WI38 (cell line): ENCODE measurements around the gene NPR3.

Source experiments
- H3K4me3 ChIP-seq: 2 replicates; pipeline ENCODE4 v1.5.1; 2011; ENCODE audit warnings: low read depth, mild to moderate bottlenecking, control low read depth, low read length
- TF ChIP-seq, protein P1 (sequence below): IDR thresholded peaks from 2 replicates; pipeline ENCODE4 v1.5.1; 2012; ENCODE audit warnings: low read depth, mild to moderate bottlenecking, control low read depth, low read length

Gene NPR3

DNA sequence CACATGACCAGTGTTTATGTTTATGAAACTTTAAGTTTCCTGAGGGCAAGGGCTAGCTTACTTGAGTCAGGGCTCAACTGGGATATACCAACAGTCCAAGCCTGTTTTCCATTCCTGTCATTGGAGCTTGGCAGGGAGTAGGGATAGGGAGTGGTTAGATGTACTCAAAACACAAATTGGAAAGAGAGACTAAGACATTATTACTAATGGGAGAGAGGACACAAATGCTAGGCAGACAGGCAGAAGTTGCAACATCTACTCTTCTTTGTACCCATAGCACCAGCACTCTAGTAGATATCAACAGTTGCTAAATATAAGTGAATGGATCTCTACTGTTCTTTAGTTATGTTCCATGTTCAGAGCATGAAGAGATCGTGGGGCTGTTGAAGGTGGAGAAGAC is 62.8 kb downstream of the NPR3 start:
- no peak overlapping the region for H3K4me3 ChIP-seq
- TF ChIP-seq, protein P1, sequence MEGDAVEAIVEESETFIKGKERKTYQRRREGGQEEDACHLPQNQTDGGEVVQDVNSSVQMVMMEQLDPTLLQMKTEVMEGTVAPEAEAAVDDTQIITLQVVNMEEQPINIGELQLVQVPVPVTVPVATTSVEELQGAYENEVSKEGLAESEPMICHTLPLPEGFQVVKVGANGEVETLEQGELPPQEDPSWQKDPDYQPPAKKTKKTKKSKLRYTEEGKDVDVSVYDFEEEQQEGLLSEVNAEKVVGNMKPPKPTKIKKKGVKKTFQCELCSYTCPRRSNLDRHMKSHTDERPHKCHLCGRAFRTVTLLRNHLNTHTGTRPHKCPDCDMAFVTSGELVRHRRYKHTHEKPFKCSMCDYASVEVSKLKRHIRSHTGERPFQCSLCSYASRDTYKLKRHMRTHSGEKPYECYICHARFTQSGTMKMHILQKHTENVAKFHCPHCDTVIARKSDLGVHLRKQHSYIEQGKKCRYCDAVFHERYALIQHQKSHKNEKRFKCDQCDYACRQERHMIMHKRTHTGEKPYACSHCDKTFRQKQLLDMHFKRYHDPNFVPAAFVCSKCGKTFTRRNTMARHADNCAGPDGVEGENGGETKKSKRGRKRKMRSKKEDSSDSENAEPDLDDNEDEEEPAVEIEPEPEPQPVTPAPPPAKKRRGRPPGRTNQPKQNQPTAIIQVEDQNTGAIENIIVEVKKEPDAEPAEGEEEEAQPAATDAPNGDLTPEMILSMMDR = no peak

DNA sequence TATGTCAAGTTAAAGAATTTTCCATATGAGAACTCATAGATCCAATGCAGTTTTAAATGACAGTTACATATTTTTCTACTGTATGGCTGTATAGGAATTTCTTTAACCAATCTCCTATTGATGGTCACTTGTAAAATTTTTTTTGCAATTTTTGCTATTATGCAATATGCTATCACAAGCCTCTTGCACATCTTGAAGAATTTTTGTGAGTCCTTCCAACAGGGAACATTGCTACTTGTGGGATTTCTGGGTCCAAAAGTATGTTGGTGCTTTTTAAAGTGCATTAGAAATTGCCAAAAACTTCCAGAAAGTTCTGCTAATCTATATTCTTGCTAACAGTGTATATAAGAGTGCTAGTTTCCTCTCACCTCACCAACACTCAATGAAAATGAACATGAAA is 65.1 kb downstream of the NPR3 start:
- TF ChIP-seq, protein P1 = no peak
- H3K4me3 ChIP-seq = no peak overlapping the region

DNA sequence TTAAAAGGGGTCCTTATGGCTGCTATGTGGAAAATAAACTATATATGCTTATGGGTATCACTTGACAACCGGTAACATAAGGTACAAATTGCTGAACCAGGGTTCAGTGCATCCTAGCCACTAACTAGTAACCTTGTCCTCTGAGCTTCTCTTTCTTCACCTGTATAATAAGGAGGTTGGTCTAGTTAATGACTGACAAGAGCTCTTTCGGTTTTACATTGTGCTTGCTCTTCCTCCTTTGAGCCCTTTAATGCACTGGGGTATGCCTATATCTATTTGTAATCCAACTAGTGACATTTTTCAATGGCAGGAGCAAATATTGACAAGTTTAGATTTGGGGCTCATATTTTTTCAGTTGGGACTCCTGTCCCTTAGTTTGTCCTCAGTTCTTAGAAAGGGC is 66.1 kb downstream of the NPR3 start:
- H3K4me3 ChIP-seq = no peak overlapping the region
- TF ChIP-seq, protein P1 = no peak

GRCh38 chr5:32777733-32778132 is 66.6 kb downstream of the NPR3 start:
- TF ChIP-seq, protein P1 = no peak

DNA sequence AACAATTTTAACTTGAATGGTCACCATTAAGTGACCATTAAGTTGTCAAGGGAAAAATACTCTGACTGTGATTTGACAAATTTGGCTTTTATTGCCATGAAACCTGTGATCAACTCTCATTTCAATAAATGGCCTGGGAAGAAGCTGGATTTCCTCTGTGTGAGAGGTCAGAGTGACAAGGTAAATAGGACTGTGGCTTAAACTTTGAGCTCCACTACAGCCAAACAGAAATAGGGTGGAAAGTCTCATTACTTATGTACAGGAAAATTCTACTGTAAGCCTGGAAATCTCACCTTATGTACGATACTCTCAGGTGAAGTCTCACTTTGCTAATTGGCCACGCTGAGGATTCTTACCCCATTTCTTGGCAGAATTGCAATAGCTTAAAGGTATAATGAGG is 67.3 kb downstream of the NPR3 start:
- H3K4me3 ChIP-seq = no peak overlapping the region
- TF ChIP-seq, protein P1 = no peak

More at GRCh38 chr5:32777733-32778132, 66.6 kb downstream of the NPR3 start:
- H3K4me3 ChIP-seq = no peak overlapping the region

DNA sequence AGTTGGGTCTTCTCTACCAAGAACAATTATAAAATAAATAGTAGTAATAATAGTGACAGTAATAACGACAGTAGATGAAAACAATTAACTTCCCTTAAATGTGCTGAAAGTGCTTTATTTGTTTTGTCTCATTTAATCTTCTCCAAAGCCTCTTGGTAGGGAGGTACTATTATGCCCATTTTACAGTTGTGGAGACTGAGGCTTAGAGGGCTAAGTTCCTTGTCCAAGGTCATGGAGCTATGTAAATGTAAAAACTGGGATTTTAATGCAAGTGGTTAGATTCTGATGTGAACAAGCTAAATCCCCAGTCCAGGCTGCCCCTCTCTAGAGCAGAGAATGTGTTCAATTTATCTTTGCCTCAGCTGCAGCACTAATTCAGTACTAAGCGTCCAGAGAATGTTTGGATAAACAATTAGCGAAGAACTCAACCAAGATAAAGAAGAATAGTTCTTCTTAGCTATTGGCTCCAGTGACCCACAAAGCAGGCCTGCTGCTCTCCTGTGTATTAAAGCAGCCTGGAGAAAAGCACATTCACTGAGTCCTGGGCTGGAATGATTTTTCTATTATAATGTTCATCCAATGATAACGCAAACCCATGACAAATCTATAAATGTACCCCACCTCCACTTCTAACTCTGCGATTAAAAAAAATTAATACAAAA is 68.8 kb downstream of the NPR3 start:
- TF ChIP-seq, protein P1 = no peak
- no peak overlapping the region for H3K4me3 ChIP-seq

DNA sequence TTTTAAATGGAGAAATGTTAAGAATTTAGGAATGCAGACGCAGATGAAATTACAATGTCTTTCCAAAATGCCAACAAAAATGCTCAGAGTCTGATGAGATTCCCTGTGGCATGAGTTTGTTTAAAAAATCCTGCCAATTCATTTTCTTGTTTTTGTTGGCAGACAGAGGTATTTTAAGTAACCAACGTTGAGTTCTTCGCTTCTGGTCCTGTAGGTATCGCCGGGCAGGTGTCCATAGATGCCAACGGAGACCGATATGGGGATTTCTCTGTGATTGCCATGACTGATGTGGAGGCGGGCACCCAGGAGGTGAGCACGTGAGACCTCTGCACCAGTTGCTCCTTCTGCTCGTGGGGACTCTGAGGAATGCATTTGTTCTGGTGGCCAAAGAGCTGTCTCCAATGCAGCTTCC is 69.4 kb downstream of the NPR3 start:
- TF ChIP-seq, protein P1 = no peak
- H3K4me3 ChIP-seq = no peak overlapping the region
